GM08714 (cell line): ENCODE data around the gene ANKLE1.
"Not testable (repeated sequence)": the region's sequence is repeated elsewhere in the genome, so short reads cannot be mapped to it uniquely, and the experiment has no call there.

ENCODE experiments used
- H3K4me3 ChIP-seq: fragments of 200-500 bp; sonication (Bioruptor generic); 2 replicates; pipeline ENCODE4 v1.5.1; 2014; ENCODE audit warnings: mild to moderate bottlenecking, low read length, inconsistent platforms
- ZNF274 ChIP-seq: IDR thresholded peaks from 2 replicates; pipeline ENCODE4 v1.6.1; 2012; ENCODE audit warnings: mild to moderate bottlenecking, low read depth, low read length

The ANKLE1 gene

GRCh38 chr19:17285415-17286135, 3.9 kb downstream of the ANKLE1 start:
- no peak overlapping the region for H3K4me3 ChIP-seq
- TF ChIP-seq ZNF274 = no peak

GRCh38 chr19:17286263-17286662, 4.6 kb downstream of the ANKLE1 start:
- TF ChIP-seq ZNF274 = no peak
- no peak overlapping the region for H3K4me3 ChIP-seq

- H3K4me3 ChIP-seq = no peak overlapping the region
- no peak for TF ChIP-seq ZNF274
These were observed 5.1 kb downstream of the ANKLE1 start for GRCh38 chr19:17286752-17287151.

- TF ChIP-seq ZNF274 = no peak
These were observed 7.8 kb downstream of the ANKLE1 start for GRCh38 chr19:17289489-17289888.

GRCh38 chr19:17292301-17293074, 10.8 kb downstream of the ANKLE1 start:
- H3K4me3 ChIP-seq = peak overlapping the region; percentile 61; the same call in 1 of the 2 replicates

More at GRCh38 chr19:17289489-17289888, 7.8 kb downstream of the ANKLE1 start:
- no peak overlapping the region for H3K4me3 ChIP-seq

GRCh38 chr19:17293605-17294004, 11.9 kb downstream of the ANKLE1 start:
- TF ChIP-seq ZNF274 = no peak
- H3K4me3 ChIP-seq = no peak overlapping the region

More at GRCh38 chr19:17292301-17293074, 10.8 kb downstream of the ANKLE1 start:
- TF ChIP-seq ZNF274 = no peak

GRCh38 chr19:17294051-17294891, 12.6 kb downstream of the ANKLE1 start:
- TF ChIP-seq ZNF274 = no peak
- no peak overlapping the region for H3K4me3 ChIP-seq

GRCh38 chr19:17295551-17295950, 13.8 kb downstream of the ANKLE1 start:
- H3K4me3 ChIP-seq = not testable (repeated sequence)

- no peak overlapping the region for H3K4me3 ChIP-seq
- no peak for TF ChIP-seq ZNF274
These were observed 14.6 kb downstream of the ANKLE1 start for GRCh38 chr19:17296273-17296672.

- no peak overlapping the region for H3K4me3 ChIP-seq
- no peak for TF ChIP-seq ZNF274
These were observed 15.3 kb downstream of the ANKLE1 start for GRCh38 chr19:17296976-17297375.

- no peak for TF ChIP-seq ZNF274
These were observed 19.4 kb downstream of the ANKLE1 start for GRCh38 chr19:17300992-17301619.

GRCh38 chr19:17302391-17303166, 20.9 kb downstream of the ANKLE1 start:
- H3K4me3 ChIP-seq = peak overlapping the region; percentile 69
- TF ChIP-seq ZNF274 = no peak

More at GRCh38 chr19:17300992-17301619, 19.4 kb downstream of the ANKLE1 start:
- H3K4me3 ChIP-seq = no peak overlapping the region

GRCh38 chr19:17303167-17303939, 21.7 kb downstream of the ANKLE1 start, which contains the start of gene ABHD8:
ABHD8 (minus strand) TSS chr19:17303425; CDS start chr19:17301616, 1,809 bp downstream.
- TF ChIP-seq ZNF274 = no peak
- peak within 1 kb of the TSS; percentile 69 for H3K4me3 ChIP-seq
